Myocyte (in vitro differentiated cells): ENCODE results near the gene REEP6. TPM values are rescaled to one million over a fixed set of nuclear protein-coding genes. Genes with fewer than 3 reads are reported as not detected.
A peak's percentile ranks its signal among the peaks of the same experiment; 100 is the strongest.

ENCODE experiments used
- DNase-seq: peaks from one replicate; pipeline ENCODE4 v3.0.0-alpha.2; 2012; ENCODE audit warnings: low read depth
- total RNA-seq: library from RNA; depleted of rRNA; stranded (reverse); fragments of >200 nt; gene quantifications from 2 replicates; pipeline ENCODE4 v1.2.3, GENCODE V29; 2014

The REEP6 gene
- total RNA-seq, 1 donor from 2014 or later, result 4.3 TPM

DNA sequence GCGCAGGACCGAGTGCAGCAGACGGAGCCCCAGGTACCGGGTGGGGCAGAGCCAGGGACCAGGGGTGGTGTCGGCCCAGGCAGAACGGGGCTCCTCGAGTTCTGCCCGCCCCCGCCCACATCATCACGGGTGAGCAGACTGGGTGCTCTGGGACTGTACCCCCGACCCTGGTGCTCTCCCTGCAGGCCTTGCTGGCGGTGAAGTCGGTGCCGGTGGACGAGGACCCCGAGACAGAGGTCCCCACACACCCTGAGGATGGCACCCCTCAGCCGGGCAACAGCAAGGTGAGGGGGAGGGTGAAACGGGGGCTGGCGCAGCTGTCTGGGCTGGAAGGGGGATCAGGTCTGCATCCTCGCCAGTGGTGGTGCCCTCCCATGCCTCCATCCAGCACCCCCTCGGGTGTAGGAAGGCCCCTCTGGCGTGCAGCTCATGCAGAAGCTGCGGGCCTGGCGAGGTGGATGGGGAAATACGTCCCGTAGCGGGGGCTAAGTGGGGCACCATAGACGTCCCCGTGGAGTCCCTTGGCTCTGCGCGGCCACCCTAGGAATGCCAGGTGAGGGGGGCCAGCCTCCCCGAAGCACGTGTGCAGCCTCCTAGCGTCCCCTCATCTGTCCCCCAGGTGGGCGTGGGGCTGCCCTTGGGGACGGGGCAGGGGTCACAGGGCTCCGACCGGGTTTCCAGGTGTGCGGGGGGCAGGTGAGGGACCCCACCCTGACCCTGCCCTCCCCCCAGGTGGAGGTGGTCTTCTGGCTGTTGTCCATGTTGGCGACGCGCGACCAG, 34.7 kb upstream of the REEP6 start:
- DNase-seq, result no peak

DNA sequence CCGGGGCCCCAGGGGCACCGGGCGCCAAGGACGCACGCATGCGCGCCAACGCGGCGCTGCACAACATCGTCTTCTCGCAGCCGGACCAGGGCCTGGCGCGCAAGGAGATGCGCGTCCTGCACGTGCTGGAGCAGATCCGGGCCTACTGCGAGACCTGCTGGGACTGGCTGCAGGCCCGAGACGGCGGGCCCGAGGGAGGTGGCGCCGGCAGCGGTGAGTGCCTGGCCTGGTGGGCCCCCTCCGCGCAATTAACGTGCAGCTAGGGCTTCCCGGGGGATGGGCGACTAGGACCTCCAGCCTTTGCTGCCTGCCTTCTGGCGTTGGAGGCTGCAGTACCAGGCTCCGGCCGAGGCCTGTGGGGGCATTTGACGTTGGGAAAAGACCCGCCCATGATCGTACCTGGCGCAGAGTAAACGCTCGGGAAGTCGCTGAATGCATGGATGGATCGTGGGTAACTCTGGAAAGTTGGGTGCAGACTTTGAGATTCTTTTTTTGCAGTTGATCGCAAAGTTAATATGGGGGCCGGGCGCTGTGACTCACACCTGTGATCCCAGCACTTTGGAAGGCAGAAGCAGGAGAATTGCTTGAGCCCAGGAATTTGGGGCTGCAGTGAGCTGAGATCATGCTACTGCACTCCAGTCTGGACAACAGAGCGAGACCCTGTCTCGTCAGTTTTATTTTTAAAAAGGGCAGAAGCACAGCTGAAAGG, 33.8 kb upstream of the REEP6 start:
- DNase-seq, result no peak

DNA sequence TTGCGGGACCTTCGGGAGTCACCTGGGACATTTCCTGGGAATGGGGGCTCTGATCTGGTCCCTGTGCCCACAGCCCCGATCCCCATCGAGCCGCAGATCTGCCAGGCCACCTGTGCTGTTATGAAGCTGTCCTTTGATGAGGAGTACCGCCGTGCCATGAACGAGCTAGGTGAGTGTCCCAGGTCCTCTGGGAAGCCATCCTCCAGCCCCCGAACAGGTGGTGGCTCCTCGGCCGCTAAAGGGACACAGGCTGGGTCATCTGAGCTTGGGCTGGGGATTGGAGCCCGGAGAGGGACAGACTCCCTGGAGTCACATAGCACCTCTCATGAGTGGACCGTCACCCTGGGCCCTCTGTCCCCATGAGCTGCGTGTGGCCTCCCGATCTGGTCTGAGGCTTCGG, 33.1 kb upstream of the REEP6 start:
- DNase-seq, result no peak

DNA sequence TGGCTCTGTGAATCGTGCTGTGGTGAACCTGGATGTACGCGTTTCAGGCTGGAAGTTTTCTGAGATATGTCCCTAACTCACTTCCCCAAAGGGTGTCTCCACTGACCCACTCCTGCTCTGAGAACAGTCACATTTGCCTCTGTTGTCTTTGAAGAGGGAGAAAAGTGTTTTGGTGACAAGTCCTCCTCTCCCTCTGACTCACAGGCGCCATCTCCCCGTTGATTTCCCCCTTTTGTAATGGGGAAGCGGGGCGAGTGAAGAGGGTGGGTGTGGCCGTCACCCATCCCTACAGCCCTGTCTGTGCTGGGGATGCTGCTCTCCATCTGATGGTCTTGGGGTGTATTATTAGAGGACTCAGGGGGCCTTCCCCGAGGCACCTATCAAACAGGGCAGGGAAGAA, 31.5 kb upstream of the REEP6 start:
- DNase-seq, result no peak

DNA sequence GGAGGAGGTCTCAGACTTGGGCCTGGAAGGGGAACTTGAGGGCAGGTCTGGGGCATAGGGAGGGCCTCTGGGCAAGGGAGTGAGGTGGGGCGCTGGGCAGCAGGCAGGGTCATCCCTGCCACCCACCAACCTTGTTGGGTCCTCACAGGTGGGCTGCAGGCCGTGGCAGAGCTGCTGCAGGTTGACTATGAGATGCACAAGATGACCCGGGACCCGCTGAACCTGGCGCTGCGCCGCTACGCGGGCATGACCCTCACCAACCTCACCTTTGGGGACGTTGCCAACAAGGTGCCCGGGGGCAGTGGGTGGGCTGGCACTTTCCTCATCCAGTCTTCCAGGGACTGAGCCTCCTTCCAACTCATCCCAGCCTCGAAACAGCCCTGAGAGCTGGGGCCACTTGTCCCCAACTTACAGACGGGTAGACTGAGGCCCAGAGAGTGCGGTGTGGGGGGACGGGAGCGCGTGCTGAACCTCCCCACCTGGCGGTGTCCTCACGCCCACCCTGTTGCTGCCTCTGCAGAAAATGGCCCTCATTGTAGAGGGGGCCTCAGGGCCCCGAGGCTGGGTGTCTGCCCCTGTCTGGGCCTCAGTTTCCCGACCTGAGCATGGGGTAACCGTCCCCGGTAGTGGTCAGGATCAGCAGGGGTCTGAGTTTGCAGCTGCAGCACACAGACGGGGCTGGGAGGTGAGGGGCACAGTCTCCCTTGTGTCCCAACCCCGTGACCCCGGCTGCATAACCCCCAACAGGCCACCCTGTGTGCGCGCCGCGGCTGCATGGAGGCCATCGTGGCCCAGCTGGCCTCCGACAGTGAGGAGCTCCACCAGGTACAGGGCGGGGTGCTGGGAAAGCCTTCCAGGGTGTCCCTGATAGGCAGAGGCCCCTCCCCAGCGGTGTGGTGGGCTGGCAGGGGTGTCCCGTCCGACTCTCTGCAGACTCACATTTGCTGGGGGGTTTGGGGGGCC, 30.7 kb upstream of the REEP6 start:
- DNase-seq, result no peak

DNA sequence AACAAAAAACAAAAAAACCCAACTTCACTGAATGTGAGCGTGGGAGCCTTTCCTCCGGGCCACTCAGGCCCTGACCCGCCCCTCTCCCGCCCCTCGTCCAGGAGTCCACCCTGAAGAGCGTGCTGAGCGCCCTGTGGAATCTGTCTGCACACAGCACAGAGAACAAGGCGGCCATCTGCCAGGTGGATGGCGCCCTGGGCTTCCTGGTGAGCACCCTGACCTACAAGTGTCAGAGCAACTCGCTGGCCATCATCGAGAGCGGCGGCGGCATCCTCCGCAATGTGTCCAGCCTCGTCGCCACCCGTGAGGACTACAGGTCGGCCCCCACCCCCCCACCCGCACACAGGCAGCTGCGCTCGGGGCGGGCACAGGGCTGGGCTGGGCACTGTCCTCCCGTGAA, 29.1 kb upstream of the REEP6 start:
- DNase-seq, result no peak

DNA sequence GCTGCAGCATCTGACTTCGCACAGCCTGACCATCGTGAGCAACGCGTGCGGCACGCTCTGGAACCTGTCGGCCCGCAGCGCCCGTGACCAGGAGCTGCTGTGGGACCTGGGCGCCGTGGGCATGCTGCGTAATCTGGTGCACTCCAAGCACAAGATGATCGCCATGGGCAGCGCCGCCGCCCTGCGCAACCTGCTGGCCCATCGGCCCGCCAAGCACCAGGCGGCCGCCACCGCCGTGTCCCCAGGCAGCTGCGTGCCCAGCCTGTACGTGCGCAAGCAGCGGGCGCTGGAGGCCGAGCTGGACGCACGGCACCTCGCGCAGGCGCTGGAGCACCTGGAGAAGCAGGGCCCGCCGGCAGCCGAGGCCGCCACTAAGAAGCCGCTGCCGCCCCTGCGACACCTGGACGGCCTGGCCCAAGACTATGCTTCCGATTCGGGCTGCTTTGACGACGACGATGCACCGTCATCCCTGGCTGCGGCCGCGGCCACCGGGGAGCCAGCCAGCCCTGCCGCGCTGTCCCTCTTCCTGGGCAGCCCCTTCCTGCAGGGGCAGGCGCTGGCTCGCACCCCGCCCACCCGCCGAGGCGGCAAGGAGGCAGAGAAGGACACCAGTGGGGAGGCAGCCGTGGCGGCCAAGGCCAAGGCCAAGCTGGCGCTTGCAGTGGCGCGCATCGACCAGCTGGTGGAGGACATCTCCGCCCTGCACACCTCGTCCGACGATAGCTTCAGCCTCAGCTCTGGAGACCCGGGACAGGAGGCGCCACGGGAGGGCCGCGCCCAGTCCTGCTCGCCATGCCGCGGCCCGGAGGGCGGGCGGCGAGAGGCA, 25.6 kb upstream of the REEP6 start:
- DNase-seq, result no peak

DNA sequence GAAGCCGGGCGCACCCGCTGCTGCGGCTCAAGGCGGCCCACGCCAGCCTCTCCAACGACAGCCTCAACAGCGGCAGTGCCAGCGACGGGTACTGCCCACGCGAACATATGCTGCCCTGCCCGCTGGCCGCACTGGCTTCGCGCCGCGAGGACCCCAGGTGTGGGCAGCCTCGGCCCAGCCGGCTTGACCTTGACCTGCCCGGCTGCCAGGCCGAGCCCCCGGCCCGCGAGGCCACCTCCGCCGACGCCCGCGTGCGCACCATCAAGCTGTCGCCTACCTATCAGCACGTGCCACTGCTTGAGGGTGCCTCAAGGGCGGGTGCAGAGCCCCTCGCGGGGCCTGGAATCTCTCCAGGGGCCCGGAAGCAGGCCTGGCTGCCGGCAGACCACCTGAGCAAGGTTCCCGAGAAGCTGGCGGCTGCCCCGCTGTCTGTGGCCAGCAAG, 24.9 kb upstream of the REEP6 start:
- no peak for DNase-seq

DNA sequence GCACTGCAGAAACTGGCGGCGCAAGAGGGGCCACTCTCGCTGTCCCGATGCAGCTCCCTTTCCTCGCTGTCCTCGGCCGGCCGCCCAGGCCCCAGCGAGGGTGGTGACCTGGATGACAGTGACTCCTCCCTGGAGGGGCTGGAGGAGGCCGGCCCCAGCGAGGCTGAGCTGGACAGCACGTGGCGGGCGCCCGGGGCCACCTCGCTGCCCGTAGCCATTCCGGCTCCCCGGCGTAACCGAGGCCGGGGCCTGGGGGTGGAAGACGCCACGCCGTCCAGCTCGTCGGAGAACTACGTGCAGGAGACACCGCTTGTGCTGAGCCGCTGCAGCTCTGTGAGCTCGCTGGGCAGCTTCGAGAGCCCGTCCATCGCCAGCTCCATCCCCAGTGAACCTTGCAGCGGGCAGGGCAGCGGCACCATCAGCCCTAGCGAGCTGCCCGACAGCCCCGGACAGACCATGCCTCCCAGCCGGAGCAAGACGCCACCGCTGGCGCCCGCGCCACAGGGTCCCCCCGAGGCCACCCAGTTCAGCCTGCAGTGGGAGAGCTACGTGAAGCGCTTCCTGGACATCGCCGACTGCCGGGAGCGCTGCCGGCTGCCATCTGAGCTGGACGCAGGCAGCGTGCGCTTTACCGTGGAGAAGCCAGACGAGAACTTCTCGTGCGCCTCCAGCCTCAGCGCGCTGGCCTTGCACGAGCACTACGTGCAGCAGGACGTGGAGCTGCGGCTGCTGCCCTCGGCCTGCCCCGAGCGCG, 24.3 kb upstream of the REEP6 start:
- DNase-seq, result no peak

DNA sequence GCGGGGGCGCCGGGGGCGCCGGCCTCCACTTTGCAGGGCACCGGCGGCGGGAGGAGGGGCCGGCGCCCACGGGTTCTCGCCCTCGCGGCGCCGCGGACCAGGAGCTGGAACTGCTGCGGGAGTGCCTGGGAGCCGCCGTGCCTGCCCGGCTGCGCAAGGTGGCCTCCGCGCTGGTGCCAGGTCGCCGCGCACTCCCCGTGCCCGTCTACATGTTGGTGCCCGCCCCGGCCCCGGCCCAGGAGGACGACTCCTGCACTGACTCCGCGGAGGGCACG, 23.8 kb upstream of the REEP6 start:
- no peak for DNase-seq

DNA sequence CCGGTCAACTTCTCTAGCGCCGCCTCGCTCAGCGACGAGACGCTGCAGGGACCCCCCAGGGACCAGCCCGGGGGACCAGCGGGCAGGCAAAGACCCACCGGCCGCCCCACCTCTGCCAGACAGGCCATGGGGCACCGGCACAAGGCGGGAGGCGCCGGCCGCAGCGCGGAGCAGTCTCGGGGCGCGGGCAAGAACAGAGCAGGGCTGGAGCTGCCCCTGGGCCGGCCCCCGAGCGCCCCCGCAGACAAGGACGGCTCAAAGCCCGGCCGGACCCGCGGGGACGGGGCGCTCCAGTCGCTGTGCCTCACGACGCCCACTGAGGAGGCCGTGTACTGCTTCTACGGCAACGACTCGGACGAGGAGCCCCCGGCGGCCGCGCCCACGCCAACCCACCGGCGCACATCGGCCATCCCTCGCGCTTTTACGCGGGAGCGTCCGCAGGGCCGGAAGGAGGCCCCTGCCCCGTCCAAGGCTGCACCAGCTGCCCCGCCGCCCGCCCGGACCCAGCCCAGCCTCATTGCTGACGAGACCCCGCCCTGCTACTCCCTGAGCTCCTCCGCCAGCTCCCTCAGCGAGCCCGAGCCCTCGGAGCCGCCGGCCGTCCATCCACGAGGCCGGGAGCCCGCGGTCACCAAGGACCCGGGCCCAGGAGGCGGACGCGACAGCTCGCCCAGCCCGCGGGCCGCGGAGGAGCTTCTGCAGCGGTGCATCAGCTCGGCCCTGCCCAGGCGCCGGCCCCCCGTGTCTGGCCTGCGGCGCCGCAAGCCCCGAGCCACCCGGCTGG, 23.3 kb upstream of the REEP6 start:
- DNase-seq, result no peak

DNA sequence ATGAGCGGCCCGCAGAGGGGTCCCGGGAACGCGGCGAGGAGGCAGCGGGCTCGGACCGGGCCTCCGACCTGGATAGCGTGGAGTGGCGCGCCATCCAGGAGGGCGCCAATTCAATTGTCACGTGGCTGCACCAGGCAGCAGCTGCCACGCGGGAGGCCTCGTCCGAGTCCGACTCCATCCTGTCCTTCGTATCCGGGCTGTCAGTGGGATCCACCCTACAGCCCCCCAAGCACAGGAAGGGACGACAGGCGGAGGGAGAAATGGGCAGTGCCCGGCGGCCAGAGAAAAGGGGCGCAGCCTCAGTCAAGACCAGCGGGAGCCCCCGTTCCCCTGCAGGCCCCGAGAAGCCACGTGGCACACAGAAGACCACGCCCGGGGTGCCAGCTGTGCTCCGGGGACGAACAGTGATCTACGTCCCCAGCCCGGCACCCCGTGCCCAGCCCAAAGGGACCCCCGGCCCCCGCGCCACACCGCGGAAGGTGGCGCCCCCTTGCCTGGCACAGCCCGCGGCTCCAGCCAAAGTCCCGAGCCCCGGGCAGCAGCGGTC, 22.6 kb upstream of the REEP6 start:
- DNase-seq, result no peak

DNA sequence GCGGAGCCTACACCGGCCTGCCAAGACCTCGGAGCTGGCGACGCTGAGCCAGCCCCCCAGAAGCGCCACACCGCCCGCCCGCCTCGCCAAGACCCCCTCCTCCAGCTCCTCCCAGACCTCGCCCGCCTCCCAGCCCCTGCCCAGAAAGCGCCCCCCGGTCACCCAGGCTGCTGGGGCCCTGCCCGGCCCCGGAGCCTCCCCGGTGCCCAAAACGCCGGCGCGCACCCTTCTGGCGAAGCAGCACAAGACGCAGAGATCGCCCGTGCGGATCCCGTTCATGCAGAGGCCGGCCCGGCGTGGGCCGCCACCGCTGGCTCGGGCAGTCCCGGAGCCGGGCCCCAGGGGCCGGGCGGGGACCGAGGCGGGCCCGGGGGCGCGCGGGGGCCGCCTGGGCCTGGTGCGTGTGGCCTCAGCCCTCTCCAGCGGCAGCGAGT, 22.1 kb upstream of the REEP6 start:
- peak; percentile 51 for DNase-seq

DNA sequence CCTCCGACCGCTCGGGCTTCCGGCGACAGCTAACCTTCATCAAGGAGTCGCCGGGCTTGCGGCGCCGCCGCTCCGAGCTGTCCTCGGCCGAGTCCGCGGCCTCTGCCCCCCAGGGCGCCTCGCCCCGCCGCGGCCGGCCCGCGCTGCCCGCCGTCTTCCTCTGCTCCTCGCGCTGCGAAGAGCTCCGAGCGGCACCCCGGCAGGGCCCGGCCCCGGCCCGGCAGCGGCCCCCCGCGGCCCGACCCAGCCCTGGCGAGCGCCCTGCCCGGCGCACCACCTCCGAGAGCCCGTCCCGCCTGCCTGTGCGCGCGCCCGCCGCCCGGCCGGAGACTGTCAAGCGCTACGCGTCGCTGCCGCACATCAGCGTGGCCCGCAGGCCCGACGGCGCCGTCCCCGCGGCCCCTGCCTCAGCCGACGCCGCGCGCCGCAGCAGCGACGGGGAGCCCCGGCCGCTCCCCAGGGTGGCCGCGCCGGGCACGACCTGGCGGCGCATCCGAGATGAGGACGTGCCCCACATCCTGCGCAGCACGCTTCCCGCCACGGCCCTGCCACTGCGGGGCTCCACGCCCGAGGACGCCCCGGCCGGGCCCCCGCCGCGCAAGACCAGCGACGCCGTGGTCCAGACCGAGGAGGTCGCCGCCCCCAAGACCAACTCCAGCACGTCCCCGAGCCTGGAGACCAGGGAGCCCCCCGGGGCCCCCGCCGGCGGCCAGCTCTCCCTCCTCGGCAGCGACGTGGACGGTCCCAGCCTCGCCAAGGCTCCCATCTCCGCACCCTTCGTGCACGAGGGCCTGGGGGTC, 21.5 kb upstream of the REEP6 start:
- DNase-seq, result no peak

DNA sequence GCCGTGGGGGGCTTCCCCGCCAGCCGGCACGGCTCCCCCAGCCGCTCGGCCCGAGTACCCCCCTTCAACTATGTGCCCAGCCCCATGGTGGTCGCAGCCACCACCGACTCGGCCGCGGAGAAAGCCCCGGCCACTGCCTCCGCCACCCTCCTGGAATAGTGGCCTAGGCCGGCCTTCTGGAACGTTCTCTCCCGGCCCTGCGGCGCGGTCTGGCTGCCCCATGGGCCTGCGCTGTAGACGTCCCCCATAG, 21.0 kb upstream of the REEP6 start:
- no peak for DNase-seq

DNA sequence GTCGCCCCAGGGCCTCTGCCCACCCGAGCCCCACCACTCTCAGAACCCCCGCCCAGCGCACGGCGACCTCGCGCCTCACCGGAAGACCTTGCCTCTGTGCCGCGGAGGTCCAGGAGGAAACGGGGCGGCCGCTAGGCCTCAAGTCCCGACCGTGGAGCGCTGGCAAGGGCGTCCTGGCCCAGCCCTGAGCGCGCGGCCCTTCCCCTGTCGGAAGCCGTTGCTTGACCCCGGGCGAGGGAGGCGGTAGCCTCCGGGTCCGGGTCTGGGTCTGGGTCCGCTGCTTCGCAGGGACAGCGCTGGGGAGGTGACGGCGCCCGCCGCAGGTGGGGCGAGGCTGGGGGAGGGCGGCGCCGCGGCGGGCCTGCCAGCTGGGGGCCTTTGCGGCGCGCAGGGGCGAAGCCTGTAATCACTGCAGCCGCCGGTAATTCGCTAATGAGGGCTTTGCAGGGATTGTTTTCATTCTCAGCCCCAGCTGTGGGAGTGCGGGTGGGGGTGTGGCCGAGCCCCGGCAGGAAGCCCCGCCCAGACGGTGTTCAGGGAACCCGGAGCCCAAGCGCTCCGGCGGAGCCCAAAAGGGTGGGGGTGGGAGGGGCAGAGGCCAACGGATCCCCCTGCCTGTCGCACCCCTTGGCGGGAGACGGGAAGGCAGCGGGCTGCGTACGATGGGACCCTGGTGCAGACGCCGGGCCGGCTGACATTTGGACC, 20.5 kb upstream of the REEP6 start:
- no peak for DNase-seq

DNA sequence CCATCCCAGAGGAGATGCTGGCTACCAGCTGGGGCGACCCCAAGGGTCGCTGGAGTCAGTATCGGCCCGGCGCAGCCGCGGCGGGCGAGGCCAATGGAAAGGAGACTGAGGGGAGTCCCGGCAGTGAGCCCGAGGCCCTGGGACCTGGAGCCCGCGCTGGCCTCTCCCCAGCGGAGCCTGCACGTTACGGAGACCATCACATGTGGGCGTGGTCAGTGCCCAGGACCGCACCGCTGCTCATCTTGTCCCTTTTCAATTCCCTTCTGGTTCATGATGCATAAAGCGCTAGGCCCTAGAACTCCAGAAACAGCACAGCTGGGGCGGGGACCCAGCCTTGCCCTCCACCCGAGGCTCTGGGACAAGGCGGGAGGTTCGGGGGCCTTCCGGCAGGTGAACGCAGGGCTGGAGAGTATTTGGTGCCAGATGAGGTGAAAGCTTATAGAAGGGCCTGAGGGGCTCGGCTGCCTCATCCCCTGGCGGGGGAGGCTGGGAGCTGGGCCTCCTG, 19.9 kb upstream of the REEP6 start:
- DNase-seq, result no peak
